Measurements from ENCODE around the gene SEC24D.

DNA sequence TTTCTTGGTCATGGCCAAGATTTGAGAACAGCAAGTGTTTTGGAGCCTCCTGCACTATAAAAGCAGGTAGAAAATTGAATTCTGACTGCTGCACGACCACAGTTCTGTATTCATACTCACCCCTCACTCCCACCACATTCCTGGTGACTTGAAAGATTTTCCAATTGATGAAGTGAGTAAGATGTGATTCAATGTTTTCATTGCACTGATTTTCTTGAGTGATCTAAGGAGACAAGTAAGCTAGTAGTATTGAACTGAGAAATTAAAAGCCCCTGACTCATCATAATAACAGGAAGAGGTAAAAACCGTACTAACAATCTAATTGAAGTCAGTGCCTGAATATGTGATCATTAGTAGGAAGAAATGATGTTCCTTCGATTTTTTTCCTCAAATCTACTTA lies 6.1 kb upstream of the SEC24D start:
- TF ChIP-seq, protein P1, sequence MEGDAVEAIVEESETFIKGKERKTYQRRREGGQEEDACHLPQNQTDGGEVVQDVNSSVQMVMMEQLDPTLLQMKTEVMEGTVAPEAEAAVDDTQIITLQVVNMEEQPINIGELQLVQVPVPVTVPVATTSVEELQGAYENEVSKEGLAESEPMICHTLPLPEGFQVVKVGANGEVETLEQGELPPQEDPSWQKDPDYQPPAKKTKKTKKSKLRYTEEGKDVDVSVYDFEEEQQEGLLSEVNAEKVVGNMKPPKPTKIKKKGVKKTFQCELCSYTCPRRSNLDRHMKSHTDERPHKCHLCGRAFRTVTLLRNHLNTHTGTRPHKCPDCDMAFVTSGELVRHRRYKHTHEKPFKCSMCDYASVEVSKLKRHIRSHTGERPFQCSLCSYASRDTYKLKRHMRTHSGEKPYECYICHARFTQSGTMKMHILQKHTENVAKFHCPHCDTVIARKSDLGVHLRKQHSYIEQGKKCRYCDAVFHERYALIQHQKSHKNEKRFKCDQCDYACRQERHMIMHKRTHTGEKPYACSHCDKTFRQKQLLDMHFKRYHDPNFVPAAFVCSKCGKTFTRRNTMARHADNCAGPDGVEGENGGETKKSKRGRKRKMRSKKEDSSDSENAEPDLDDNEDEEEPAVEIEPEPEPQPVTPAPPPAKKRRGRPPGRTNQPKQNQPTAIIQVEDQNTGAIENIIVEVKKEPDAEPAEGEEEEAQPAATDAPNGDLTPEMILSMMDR (IDR thresholded peaks at IDR 0.05; ENCODE audit: insufficient read depth, low read length, poor library complexity, severe bottlenecking): no peak
- no peak for TF ChIP-seq EZH2phosphoT487 (conservative IDR thresholded peaks at IDR 0.05; ENCODE audit: low read length)

All from SU-DHL-6 (cell line).